ENCODE data around the gene MKLN1. TPM values are rescaled to one million over a fixed set of nuclear protein-coding genes. Genes with fewer than 3 reads are reported as not detected.
A peak's percentile ranks its signal among the peaks of the same experiment; 100 is the strongest.
"Not testable (repeated sequence)": the region's sequence is repeated elsewhere in the genome, so short reads cannot be mapped to it uniquely, and the experiment has no call there.

Gene MKLN1
- total RNA-seq, 1 donor from 2014 or later: 66.3 TPM

DNA sequence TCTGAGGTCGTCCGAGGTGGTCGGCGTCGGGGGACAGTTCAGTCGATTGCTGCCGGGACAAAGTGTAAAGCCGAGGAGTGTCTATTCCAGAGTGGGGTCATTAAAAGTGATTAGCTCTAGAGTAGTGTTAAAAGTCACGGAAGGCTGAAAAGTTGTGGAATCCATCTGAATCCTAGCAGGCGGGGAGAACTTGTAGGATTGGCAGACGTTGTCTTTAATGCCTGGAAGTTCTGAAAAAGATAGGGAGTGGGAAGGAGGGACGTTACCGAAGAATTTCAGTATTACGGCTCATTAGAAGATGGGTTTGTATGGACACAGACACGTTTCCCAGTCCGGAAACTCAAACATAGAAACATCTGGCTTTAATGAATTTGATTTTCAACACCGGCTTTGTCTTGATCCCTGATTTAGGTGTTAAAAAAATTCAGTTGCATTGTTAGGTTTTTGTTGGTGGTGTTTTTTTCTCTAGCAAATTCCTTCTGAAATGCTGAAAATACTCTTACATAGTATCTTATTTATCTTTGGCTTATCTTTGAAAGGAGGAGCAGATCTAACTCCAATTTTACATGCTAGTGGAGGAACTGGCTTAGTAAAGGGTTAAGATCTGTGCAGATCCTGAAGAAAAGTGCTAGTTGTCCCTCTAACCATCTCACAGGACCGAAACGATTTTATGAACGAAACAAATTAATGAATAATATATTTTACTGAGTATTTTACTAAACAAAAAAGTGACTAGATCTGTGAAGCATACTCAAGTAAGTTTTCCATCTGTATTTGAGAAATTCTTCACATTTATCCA, 900 bp downstream of the MKLN1 start:
- peaks cover 6% of the 10 kb centered on the region for H3K36me3 Mint-ChIP-seq (ENCODE audit: low read depth, unreplicated experiment)
- no peaks in the 10 kb centered on the region for H3K9me3 Mint-ChIP-seq (ENCODE audit: unreplicated experiment)
- peaks cover 38% of the 10 kb centered on the region for H3K4me1 Mint-ChIP-seq (ENCODE audit: unreplicated experiment)
- TF ChIP-seq, protein P1, sequence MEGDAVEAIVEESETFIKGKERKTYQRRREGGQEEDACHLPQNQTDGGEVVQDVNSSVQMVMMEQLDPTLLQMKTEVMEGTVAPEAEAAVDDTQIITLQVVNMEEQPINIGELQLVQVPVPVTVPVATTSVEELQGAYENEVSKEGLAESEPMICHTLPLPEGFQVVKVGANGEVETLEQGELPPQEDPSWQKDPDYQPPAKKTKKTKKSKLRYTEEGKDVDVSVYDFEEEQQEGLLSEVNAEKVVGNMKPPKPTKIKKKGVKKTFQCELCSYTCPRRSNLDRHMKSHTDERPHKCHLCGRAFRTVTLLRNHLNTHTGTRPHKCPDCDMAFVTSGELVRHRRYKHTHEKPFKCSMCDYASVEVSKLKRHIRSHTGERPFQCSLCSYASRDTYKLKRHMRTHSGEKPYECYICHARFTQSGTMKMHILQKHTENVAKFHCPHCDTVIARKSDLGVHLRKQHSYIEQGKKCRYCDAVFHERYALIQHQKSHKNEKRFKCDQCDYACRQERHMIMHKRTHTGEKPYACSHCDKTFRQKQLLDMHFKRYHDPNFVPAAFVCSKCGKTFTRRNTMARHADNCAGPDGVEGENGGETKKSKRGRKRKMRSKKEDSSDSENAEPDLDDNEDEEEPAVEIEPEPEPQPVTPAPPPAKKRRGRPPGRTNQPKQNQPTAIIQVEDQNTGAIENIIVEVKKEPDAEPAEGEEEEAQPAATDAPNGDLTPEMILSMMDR (IDR thresholded peaks at IDR 0.05; ENCODE audit: unreplicated experiment): no peak
- peaks cover 9% of the 10 kb centered on the region for H3K27me3 Mint-ChIP-seq (ENCODE audit: unreplicated experiment)
- H3K4me3 Mint-ChIP-seq (ENCODE audit: unreplicated experiment): peak overlapping the region; percentile 100
- DNase-seq (ENCODE audit: low spot score): no peak
- H3K27ac Mint-ChIP-seq (ENCODE audit: unreplicated experiment): peak overlapping the region; percentile 99

DNA sequence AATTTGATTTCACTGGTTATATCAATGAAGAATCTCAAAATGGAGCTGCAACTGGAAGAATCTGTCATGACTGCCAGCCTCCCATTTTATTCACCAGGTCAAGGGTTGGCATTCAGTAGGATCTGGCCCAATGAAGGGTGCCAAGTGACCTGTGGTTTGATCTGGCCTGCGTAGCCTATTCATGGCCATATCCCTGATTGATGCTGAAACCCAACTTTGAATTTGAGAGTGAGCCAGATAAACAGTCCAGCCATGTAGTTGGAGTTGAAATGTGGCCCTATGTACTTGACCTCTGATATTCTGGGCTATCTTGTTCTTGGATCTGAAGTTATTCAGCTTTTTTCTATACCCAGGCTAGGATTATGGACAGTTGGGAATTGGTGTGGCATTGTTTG, 1.5 kb downstream of the MKLN1 start:
- H3K27ac Mint-ChIP-seq (ENCODE audit: unreplicated experiment): peak overlapping the region; percentile 57
- H3K4me3 Mint-ChIP-seq (ENCODE audit: unreplicated experiment): peak overlapping the region; percentile 100
- H3K4me1 Mint-ChIP-seq (ENCODE audit: unreplicated experiment): peaks cover 38% of the 10 kb centered on the region
- peaks cover 6% of the 10 kb centered on the region for H3K36me3 Mint-ChIP-seq (ENCODE audit: low read depth, unreplicated experiment)
- TF ChIP-seq, protein P1 (IDR thresholded peaks at IDR 0.05; ENCODE audit: unreplicated experiment): no peak
- peaks cover 9% of the 10 kb centered on the region for H3K27me3 Mint-ChIP-seq (ENCODE audit: unreplicated experiment)
- no peaks in the 10 kb centered on the region for H3K9me3 Mint-ChIP-seq (ENCODE audit: unreplicated experiment)
- no peak for DNase-seq (ENCODE audit: low spot score)

DNA sequence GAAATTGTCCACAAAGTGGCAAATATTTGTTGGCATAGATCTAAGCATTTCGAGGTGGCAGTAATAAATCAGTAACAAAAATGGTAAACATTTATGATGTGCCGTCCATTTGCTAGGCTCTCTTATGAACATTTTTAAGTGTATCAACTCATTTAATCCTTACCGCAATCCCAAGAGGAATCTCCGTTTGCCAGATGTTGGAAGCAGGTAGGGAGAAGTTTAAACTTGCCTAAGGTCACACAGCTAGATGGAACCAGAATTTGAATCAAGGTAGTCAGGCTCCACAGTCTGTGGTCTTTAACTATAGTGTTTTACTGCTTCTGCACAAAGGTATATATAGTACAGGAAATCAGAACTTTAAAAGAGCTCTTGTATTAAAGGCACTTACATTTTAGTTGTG, 2.6 kb downstream of the MKLN1 start:
- no peak for DNase-seq (ENCODE audit: low spot score)
- no peak overlapping the region for H3K27ac Mint-ChIP-seq (ENCODE audit: unreplicated experiment)
- H3K4me1 Mint-ChIP-seq (ENCODE audit: unreplicated experiment): peaks cover 38% of the 10 kb centered on the region
- H3K4me3 Mint-ChIP-seq (ENCODE audit: unreplicated experiment): peak overlapping the region; percentile 84
- H3K36me3 Mint-ChIP-seq (ENCODE audit: low read depth, unreplicated experiment): peaks cover 6% of the 10 kb centered on the region
- no peaks in the 10 kb centered on the region for H3K9me3 Mint-ChIP-seq (ENCODE audit: unreplicated experiment)
- peaks cover 9% of the 10 kb centered on the region for H3K27me3 Mint-ChIP-seq (ENCODE audit: unreplicated experiment)
- TF ChIP-seq, protein P1 (IDR thresholded peaks at IDR 0.05; ENCODE audit: unreplicated experiment): no peak

DNA sequence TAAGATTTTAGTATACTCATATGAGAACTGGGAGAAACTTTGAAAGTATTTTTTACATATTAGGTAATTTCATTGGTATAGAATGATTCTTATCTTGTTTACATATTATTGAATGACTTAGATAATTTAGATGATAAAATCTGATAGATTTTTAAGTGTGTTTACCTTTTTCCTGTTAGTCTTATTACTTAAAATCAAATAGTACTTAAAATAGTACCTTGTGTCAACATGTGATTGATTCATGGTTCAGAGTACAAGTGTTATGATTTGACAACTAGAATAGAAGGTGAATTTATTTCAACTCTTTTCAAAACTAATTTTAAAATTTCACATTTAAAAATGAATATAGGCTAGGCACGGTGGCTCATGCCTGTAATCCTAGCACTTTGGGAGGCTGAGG, 4.1 kb downstream of the MKLN1 start:
- peaks cover 6% of the 10 kb centered on the region for H3K36me3 Mint-ChIP-seq (ENCODE audit: low read depth, unreplicated experiment)
- H3K4me1 Mint-ChIP-seq (ENCODE audit: unreplicated experiment): peaks cover 30% of the 10 kb centered on the region

DNA sequence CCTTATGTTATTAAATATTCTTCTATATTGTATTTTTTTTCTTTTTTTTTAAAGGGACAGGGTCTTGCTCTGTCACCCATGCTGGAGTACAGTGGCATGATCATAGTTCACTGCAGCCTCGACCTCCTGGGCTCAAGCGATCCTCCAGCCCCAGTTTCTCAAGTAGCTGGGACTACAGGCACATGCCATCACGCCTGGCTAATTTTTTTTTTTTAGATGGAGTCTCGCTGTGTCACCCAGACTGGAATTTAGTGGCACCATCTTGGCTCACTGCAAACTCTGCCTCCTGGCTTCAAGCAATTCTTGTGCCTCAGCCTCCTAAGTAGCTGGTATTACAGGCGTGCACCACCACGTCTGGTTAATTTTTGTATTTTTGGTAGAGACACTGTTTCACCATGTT, 5.1 kb downstream of the MKLN1 start:
- H3K36me3 Mint-ChIP-seq (ENCODE audit: low read depth, unreplicated experiment); H3K27ac Mint-ChIP-seq (ENCODE audit: unreplicated experiment); DNase-seq (ENCODE audit: low spot score); H3K27me3 Mint-ChIP-seq (ENCODE audit: unreplicated experiment); H3K4me3 Mint-ChIP-seq (ENCODE audit: unreplicated experiment); H3K9me3 Mint-ChIP-seq (ENCODE audit: unreplicated experiment): not testable (repeated sequence)
- H3K4me1 Mint-ChIP-seq (ENCODE audit: unreplicated experiment): peaks cover 23% of the 10 kb centered on the region

More for the DNA sequence above, 4.1 kb downstream of the MKLN1 start:
- no peak for DNase-seq (ENCODE audit: low spot score)
- Mint-ChIP-seq H3K27ac (ENCODE audit: unreplicated experiment) (no peak overlapping the region), H3K4me3 (ENCODE audit: unreplicated experiment) (no peak overlapping the region), H3K27me3 (ENCODE audit: unreplicated experiment) (peaks cover 9% of the 10 kb centered on the region), H3K9me3 (ENCODE audit: unreplicated experiment) (no peaks in the 10 kb centered on the region)
- TF ChIP-seq, protein P1 (IDR thresholded peaks at IDR 0.05; ENCODE audit: unreplicated experiment): no peak
